Cardiac muscle cell (in vitro differentiated cells and primary cell): ENCODE results near the gene SOBP. TPM values are rescaled to one million over a fixed set of nuclear protein-coding genes. Genes with fewer than 3 reads are reported as not detected.

Experiments used
- DNase-seq, 2 donors: peaks; one replicate each; pipeline versions ENCODE4 v3.0.0 to v3.0.0-alpha.2; 2010 to 2017; ENCODE audit warnings: low read depth in 1 of 2, low spot score in 1 of 2
- H3K27ac ChIP-seq: fragments of 200-600 bp; sonication (generic); 2 replicates; pipeline ENCODE4 v1.5.1; 2016
- H3K27me3 ChIP-seq: fragments of 200-600 bp; sonication (generic); 2 replicates; pipeline ENCODE4 v1.6.0; 2016; ENCODE audit warnings: control low read depth
- H3K36me3 ChIP-seq: fragments of 200-600 bp; sonication (generic); 2 replicates; pipeline ENCODE4 v1.5.1; 2016; ENCODE audit warnings: control low read depth
- H3K4me1 ChIP-seq: fragments of 200-600 bp; sonication (generic); 2 replicates; pipeline ENCODE4 v1.8.1; 2017; ENCODE audit warnings: low read depth, mild to moderate bottlenecking, mixed run types
- H3K4me3 ChIP-seq: fragments of 200-600 bp; sonication (generic); 2 replicates; pipeline ENCODE4 v1.5.1; 2016; ENCODE audit warnings: mild to moderate bottlenecking
- H3K9me3 ChIP-seq: fragments of 200-600 bp; sonication (generic); 2 replicates; pipeline ENCODE4 v1.5.1; 2017; ENCODE audit warnings: low read depth, mild to moderate bottlenecking, control low read depth
- CTCF ChIP-seq: IDR thresholded peaks from 2 replicates; pipeline ENCODE4 v1.5.1; 2012; ENCODE audit warnings: low read depth, mild to moderate bottlenecking, low read length
- polyA plus RNA-seq: library from polyadenylated mRNA; unstranded; fragments of >200 nt; fragmentation: Nextera tagmentation; extraction: Ambion mirVana; gene quantifications from 2 replicates; pipeline ENCODE4 v1.2.1, GENCODE V29; 2016
- total RNA-seq: library from RNA; depleted of rRNA; stranded (reverse); fragments of >200 nt; gene quantifications from 2 replicates; pipeline ENCODE4 v1.2.3, GENCODE V29; 2016

Gene SOBP
- total and polyA plus RNA-seq, 2 experiments from 2014 or later: 27.5 to 30.8 TPM

GRCh38 chr6:107613651-107614379, 123.9 kb downstream of the SOBP start:
- H3K27me3 ChIP-seq: no peaks in the 10 kb centered on the region
- H3K4me1 ChIP-seq: peaks cover 32% of the 10 kb centered on the region
- H3K36me3 ChIP-seq: no peaks in the 10 kb centered on the region
- no peak for TF ChIP-seq CTCF
- no peak for DNase-seq
- no peaks in the 10 kb centered on the region for H3K9me3 ChIP-seq
- no peak overlapping the region for H3K27ac ChIP-seq
- H3K4me3 ChIP-seq: no peak overlapping the region

- H3K9me3 ChIP-seq: no peaks in the 10 kb centered on the region
- no peak overlapping the region for H3K4me3 ChIP-seq
- H3K36me3 ChIP-seq: no peaks in the 10 kb centered on the region
- H3K27me3 ChIP-seq: no peaks in the 10 kb centered on the region
- no peak for DNase-seq
- no peak overlapping the region for H3K27ac ChIP-seq
- H3K4me1 ChIP-seq: peaks cover 34% of the 10 kb centered on the region
- TF ChIP-seq CTCF: no peak
These were observed 124.9 kb downstream of the SOBP start for GRCh38 chr6:107614828-107615227.

GRCh38 chr6:107616775-107617174, 126.9 kb downstream of the SOBP start:
- Histone ChIP-seq H3K27ac (no peak overlapping the region), H3K4me3 (no peak overlapping the region), H3K9me3 (no peaks in the 10 kb centered on the region), H3K4me1 (peaks cover 21% of the 10 kb centered on the region), H3K27me3 (no peaks in the 10 kb centered on the region), H3K36me3 (no peaks in the 10 kb centered on the region)
- no peak for TF ChIP-seq CTCF
- no peak for DNase-seq

GRCh38 chr6:107617341-107617932, 127.5 kb downstream of the SOBP start:
- TF ChIP-seq CTCF: no peak
- DNase-seq: no peak
- H3K4me3 ChIP-seq: no peak overlapping the region
- no peak overlapping the region for H3K27ac ChIP-seq
- H3K36me3 ChIP-seq: no peaks in the 10 kb centered on the region
- no peaks in the 10 kb centered on the region for H3K9me3 ChIP-seq
- H3K27me3 ChIP-seq: no peaks in the 10 kb centered on the region
- peaks cover 16% of the 10 kb centered on the region for H3K4me1 ChIP-seq

GRCh38 chr6:107618672-107619071, 128.8 kb downstream of the SOBP start:
- Histone ChIP-seq H3K4me3 (no peak overlapping the region), H3K27ac (no peak overlapping the region), H3K27me3 (no peaks in the 10 kb centered on the region), H3K4me1 (peaks cover 16% of the 10 kb centered on the region), H3K9me3 (no peaks in the 10 kb centered on the region), H3K36me3 (no peaks in the 10 kb centered on the region)
- DNase-seq: no peak
- TF ChIP-seq CTCF: no peak
